H1 (cell line): ENCODE results near the gene RUSF1. TPM values are rescaled to one million over a fixed set of nuclear protein-coding genes. Genes with fewer than 3 reads are reported as not detected.

Experiments
- CEBPB ChIP-seq: IDR thresholded peaks from 2 replicates; pipeline ENCODE4 v1.6.1; 2012; ENCODE audit warnings: low read depth, low read length
- EP300 ChIP-seq, 2 experiments: IDR thresholded peaks; 1 replicate in 1 of 2; 2 replicates in 1 of 2; pipeline ENCODE4 v1.6.1; 2011 to 2012; ENCODE audit warnings: low read depth in 2 of 2, low read length in 2 of 2, mild to moderate bottlenecking in 2 of 2, borderline replicate concordance in 1 of 2, inconsistent platforms in 1 of 2, moderate library complexity in 1 of 2
- GTF2F1 ChIP-seq: IDR thresholded peaks from 2 replicates; pipeline ENCODE4 v1.6.1; 2012; ENCODE audit warnings: low read depth, low read length, improper control_type of control experiment, borderline replicate concordance
- SIX5 ChIP-seq: IDR thresholded peaks from 2 replicates; pipeline ENCODE4 v1.6.1; 2011; ENCODE audit warnings: mild to moderate bottlenecking, low read depth, low read length
- polyA plus RNA-seq, 7 experiments: library from polyadenylated mRNA; depleted of rRNA in 3 of 7; stranded (reverse) in 5 of 7; unstranded in 2 of 7; fragments of >200 nt in 5 of 7; fragments of 200-250 nt in 2 of 7; gene quantifications; 1 replicate in 5 of 7; 2 replicates in 1 of 7; 4 replicates in 1 of 7; pipeline versions ENCODE4 v1.2.1 to v1.2.3, GENCODE V29; 2011 to 2013; ENCODE audit warnings: missing spikeins in 2 of 7, mixed read lengths in 2 of 7
- total RNA-seq: library from RNA; stranded (reverse); fragmentation: NEBNext Ultra II Directional; extraction: Animal tissue kit (Norgen Biotek cat#: 25700); gene quantifications from 2 replicates; pipeline ENCODE4 v1.2.1, GENCODE V29; 2021
- TF ChIP-seq, protein P1 (sequence below): IDR thresholded peaks from 2 replicates; pipeline ENCODE4 v1.6.1; 2012; ENCODE audit warnings: inconsistent platforms
- TF ChIP-seq, protein P2 (sequence below): IDR thresholded peaks from 2 replicates; pipeline ENCODE4 v1.6.1; 2012; ENCODE audit warnings: inconsistent platforms

The RUSF1 gene
- total and polyA plus RNA-seq, 2 of the 8 experiments (the other 6 are each of a cell fraction or from before 2014, with no cell fraction given): 22.5 to 33.7 TPM

DNA sequence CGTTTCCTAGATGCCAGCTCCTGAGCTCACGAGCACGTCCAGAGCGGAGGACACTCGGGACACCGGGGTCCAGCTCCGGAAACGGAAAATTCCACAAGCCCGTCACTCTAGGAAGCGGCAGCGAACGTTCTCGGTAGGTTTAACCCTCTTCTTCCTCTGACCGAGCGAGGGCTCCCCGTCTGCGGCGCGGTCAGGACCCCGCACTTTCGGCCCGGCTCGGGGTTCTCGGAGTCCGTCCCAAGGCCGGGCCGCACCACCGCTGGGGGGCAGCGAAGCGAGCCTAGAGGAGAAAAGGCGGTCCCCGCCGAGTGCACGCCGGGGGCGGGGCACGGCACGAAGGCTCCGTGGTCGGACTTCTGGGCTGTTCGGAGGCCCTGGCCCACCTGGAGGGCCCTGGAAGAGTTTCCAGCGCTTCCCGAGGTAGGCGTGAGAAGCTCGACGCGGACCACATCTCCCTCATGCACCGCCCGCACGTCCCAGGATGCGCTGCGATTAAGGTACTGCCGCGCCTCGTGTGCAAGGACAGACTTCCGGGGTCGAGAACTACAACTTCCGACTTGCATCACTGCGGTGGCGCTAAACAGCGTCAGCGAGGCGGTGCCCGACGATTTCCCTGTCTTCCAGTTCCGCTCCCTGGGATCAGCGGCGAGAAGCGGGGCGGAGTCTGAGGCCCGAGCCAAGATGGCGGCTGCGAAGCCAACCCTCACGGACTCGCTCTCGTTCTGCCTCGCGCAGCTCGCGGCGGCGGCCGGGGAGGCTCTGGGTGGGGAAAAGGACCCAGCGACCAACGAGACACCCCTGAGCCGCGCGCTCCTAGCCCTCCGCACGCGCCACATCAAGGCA lies 49.1 kb downstream of the RUSF1 start, which contains the start of gene ARMC5 (continued):
- TF ChIP-seq EP300 (IDR thresholded peaks at IDR 0.05; ENCODE audit: borderline replicate concordance in 1 of 2, low read depth in 2 of 2, low read length in 2 of 2) (no peak), CEBPB (peak; percentile 64; the same call in 1 of the 2 replicates), GTF2F1 (no peak; the same call in 1 of the 2 replicates), SIX5 (peak; percentile 68)
- TF ChIP-seq, protein P1, sequence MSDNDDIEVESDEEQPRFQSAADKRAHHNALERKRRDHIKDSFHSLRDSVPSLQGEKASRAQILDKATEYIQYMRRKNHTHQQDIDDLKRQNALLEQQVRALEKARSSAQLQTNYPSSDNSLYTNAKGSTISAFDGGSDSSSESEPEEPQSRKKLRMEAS: peak; percentile 96
- TF ChIP-seq, protein P2, sequence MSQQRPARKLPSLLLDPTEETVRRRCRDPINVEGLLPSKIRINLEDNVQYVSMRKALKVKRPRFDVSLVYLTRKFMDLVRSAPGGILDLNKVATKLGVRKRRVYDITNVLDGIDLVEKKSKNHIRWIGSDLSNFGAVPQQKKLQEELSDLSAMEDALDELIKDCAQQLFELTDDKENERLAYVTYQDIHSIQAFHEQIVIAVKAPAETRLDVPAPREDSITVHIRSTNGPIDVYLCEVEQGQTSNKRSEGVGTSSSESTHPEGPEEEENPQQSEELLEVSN: peak; percentile 92
